Adrenal gland (tissue), 5 donors: Measurements from ENCODE around the gene PI3.

ENCODE experiments used
- POLR2A ChIP-seq, 2 donors: fragments of 450-650 bp; IDR thresholded peaks; one replicate each; pipeline ENCODE4 v1.6.1; 2017; ENCODE audit warnings: antibody characterized with exemption in 2 of 2, mild to moderate bottlenecking in 2 of 2, moderate library complexity in 1 of 2
- TF ChIP-seq, protein P1 (sequence below), 6 experiments: fragments of 450-650 bp in 4 of 6; fragments of 200-600 bp in 2 of 6; sonication (generic) in 1 of 6; IDR thresholded peaks; 1 replicate in 5 of 6; 2 replicates in 1 of 6; pipeline versions ENCODE4 v1.5.1 to v1.8.0; 2016 to 2021; ENCODE audit warnings: antibody characterized with exemption in 6 of 6, mild to moderate bottlenecking in 2 of 6, moderate library complexity in 1 of 6
- donor health status: DM: no; HTN: no; CAD: no.

DNA sequence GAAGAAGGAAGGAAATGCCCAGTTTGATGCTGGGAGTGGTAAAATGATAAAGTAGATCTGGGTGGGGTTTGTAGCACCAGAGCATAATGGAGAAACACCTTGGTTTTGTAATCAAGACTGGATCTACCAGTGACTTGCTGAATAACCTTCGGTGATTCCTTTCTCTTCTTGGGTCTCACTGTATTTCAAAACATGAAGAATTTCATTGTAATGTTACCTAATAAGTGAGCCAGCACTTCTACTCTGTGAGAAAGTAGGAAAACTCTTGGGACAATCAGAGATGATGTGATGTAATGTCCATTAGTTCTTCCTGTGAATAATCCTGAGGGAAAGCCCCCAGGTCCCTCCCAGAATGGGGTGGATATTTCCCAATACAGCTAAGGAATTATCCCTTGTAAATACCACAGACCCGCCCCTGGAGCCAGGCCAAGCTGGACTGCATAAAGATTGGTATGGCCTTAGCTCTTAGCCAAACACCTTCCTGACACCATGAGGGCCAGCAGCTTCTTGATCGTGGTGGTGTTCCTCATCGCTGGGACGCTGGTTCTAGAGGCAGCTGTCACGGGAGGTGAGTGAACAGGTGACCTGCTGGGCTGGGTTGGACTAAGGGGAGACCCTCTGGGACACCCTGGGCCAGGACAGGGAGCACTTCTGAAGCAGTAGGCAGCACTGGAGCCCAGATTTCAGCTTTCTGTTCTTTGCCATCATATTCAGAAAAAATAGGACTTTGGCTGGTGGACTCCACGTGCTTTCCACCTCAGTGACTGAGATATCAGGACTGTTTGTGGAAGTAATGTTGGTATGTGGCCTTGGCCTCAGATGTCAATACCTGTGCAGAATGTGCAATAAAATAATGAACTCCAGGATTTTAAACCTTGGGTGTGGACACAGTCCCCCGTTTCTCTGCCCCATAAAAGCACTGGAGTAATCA, at the start of gene PI3:
- TF ChIP-seq, protein P1, sequence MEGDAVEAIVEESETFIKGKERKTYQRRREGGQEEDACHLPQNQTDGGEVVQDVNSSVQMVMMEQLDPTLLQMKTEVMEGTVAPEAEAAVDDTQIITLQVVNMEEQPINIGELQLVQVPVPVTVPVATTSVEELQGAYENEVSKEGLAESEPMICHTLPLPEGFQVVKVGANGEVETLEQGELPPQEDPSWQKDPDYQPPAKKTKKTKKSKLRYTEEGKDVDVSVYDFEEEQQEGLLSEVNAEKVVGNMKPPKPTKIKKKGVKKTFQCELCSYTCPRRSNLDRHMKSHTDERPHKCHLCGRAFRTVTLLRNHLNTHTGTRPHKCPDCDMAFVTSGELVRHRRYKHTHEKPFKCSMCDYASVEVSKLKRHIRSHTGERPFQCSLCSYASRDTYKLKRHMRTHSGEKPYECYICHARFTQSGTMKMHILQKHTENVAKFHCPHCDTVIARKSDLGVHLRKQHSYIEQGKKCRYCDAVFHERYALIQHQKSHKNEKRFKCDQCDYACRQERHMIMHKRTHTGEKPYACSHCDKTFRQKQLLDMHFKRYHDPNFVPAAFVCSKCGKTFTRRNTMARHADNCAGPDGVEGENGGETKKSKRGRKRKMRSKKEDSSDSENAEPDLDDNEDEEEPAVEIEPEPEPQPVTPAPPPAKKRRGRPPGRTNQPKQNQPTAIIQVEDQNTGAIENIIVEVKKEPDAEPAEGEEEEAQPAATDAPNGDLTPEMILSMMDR (IDR thresholded peaks at IDR 0.05), result no peak
- no peak for TF ChIP-seq POLR2A (IDR thresholded peaks at IDR 0.05)
